Keratinocyte (primary cell): ENCODE results near the gene CA9.

Experiments used
- EZH2 ChIP-seq: IDR thresholded peaks from one replicate; pipeline ENCODE4 v1.6.1; 2012; ENCODE audit warnings: inconsistent platforms, mild to moderate bottlenecking, low read length, moderate library complexity
- TF ChIP-seq, protein P1 (sequence below), 3 experiments: IDR thresholded peaks in 1 of 3; conservative IDR thresholded peaks in 1 of 3; optimal IDR thresholded peaks in 1 of 3; 2 replicates in 2 of 3; 3 replicates in 1 of 3; pipeline versions ENCODE3 to v1.5.1; 2011; ENCODE audit warnings: low read length in 3 of 3, mild to moderate bottlenecking in 3 of 3, moderate library complexity in 2 of 3, control low read depth in 1 of 3, inconsistent platforms in 1 of 3; ENCODE audit not compliant: insufficient read depth in 2 of 3; ENCODE audit errors: extremely low read depth in 1 of 3

DNA sequence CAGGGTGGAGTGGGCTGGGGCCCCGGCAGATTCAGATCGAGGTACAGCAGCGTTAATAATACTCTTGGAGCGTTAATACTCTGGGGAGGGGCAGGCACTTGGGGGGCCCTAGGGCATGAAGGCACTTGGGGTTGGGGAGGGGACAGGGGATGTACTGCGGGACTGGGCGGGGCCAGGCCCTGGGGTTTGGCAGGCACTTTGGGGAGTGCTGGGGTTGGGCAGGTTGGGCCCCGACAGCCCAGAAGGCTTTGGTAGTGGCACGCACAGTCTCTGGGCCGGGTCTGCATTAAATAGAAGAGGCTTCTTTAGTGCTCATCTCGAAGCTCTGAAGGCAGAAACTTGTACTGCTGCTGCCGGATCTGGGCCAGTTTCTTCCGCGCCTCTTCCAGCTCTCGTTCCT, 23.8 kb downstream of the CA9 start:
- TF ChIP-seq, protein P1, sequence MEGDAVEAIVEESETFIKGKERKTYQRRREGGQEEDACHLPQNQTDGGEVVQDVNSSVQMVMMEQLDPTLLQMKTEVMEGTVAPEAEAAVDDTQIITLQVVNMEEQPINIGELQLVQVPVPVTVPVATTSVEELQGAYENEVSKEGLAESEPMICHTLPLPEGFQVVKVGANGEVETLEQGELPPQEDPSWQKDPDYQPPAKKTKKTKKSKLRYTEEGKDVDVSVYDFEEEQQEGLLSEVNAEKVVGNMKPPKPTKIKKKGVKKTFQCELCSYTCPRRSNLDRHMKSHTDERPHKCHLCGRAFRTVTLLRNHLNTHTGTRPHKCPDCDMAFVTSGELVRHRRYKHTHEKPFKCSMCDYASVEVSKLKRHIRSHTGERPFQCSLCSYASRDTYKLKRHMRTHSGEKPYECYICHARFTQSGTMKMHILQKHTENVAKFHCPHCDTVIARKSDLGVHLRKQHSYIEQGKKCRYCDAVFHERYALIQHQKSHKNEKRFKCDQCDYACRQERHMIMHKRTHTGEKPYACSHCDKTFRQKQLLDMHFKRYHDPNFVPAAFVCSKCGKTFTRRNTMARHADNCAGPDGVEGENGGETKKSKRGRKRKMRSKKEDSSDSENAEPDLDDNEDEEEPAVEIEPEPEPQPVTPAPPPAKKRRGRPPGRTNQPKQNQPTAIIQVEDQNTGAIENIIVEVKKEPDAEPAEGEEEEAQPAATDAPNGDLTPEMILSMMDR (optimal IDR thresholded peaks at IDR 0.05 in 1 of 3, IDR thresholded peaks at IDR 0.05 in 1 of 3, conservative IDR thresholded peaks at IDR 0.05 in 1 of 3; ENCODE audit: extremely low read depth in 1 of 3, insufficient read depth in 2 of 3, low read length in 3 of 3): no peak
- no peak for TF ChIP-seq EZH2
